ENCODE data around the gene PUM2.

PUM2 gene

DNA sequence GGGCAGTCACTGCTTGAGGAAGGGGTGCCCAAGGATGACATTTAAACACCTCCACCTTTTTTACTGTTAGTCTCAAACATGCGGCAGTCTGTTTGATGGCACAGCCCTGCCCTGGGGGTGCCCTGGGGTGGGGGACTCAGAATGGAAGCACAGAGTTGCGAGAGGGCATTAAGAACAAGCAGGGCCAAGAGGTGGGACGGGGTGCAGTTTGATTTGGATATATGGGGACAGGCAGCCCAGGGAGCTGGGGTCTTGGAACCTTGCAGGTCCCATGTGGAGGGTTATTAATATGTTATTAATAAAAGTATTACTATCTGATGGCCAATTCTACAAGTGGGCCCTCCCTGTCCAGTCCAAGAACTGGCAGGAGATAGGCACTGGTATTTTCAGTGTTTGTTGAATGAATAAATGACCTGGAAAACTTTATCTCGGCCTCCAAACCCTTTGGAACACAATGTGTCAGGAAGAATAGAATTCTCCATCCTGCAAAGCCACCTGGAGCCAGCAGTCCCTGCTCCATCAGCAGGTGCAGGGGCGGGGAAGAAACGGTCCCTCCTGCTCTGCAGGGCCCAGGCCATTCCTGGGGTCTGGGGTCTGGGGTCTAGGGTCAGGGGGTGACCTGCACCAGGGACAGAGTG is 150.9 kb downstream of the PUM2 start:
- no peak overlapping the region for H3K4me3 ChIP-seq (ENCODE audit: low read depth, low read length)
- DNase-seq (ENCODE audit: low read depth) = no peak
- TF ChIP-seq, protein P1, sequence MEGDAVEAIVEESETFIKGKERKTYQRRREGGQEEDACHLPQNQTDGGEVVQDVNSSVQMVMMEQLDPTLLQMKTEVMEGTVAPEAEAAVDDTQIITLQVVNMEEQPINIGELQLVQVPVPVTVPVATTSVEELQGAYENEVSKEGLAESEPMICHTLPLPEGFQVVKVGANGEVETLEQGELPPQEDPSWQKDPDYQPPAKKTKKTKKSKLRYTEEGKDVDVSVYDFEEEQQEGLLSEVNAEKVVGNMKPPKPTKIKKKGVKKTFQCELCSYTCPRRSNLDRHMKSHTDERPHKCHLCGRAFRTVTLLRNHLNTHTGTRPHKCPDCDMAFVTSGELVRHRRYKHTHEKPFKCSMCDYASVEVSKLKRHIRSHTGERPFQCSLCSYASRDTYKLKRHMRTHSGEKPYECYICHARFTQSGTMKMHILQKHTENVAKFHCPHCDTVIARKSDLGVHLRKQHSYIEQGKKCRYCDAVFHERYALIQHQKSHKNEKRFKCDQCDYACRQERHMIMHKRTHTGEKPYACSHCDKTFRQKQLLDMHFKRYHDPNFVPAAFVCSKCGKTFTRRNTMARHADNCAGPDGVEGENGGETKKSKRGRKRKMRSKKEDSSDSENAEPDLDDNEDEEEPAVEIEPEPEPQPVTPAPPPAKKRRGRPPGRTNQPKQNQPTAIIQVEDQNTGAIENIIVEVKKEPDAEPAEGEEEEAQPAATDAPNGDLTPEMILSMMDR (conservative IDR thresholded peaks at IDR 0.05; ENCODE audit: low read depth, low read length) = no peak

DNA sequence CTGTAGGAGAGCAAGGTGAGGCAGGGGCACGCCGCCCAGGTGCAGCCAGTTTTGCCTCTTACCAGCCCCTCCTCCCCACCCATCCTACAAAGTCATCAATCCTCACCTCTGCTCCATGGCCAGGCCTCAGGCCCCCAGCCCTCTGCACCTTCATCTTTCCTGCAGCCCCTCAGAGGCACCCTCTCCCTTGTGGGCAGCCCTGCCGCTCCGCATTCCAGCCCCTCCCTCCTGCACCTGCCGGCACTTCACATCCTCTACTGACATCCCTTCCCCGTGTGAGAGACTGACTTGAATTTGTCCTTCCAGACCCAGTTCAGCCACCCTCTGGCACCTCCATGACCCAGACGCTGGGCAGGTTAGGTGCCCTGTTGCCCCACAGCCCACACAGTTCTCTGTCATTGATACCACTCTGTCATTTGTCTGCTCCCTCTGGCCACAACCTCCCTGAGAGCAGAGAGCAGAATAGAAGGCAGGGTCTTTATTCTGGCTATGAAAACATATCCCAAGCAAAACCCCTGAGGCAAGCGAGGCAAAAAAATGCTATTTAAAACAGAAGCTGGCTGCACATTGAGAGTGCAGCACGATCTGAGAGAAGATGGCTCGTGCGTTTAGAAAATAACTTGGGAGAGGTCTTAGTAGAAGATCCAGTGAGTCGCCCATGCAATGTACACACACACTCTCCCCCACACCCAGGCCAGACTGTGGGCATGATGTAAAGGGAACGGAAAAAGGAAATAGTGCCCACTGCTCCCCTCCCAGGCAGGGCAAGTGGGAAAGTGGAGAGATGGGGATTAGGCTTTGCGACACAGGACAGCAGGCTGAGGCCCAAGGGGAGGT is 151.6 kb downstream of the PUM2 start:
- DNase-seq (ENCODE audit: low read depth) = no peak

More for the DNA sequence above, 151.6 kb downstream of the PUM2 start:
- H3K4me3 ChIP-seq (ENCODE audit: low read depth, low read length) = no peak overlapping the region
- TF ChIP-seq, protein P1 (conservative IDR thresholded peaks at IDR 0.05; ENCODE audit: low read depth, low read length) = no peak

All from choroid plexus epithelial cell (primary cell).